Cardiac fibroblast (primary cell): ENCODE measurements around the gene SH2D5.

Source experiments
- DNase-seq, 2 donors: peaks; one replicate each; pipeline versions ENCODE4 v3.0.0 to v3.0.0-alpha.2; 2010; ENCODE audit warnings: low read depth in 2 of 2
- H3K4me3 ChIP-seq, 2 donors: replicated peaks in 1 of 2; 1 replicate in 1 of 2; 2 replicates in 1 of 2; pipeline ENCODE4 v1.5.1; 2011; ENCODE audit warnings: low read depth in 2 of 2, low read length in 2 of 2, mild to moderate bottlenecking in 2 of 2, moderate library complexity in 1 of 2
- TF ChIP-seq, protein P1 (sequence below): IDR thresholded peaks from one replicate; pipeline ENCODE4 v1.5.1; 2011; ENCODE audit warnings: low read depth, mild to moderate bottlenecking, low read length, inconsistent platforms

Gene SH2D5

DNA sequence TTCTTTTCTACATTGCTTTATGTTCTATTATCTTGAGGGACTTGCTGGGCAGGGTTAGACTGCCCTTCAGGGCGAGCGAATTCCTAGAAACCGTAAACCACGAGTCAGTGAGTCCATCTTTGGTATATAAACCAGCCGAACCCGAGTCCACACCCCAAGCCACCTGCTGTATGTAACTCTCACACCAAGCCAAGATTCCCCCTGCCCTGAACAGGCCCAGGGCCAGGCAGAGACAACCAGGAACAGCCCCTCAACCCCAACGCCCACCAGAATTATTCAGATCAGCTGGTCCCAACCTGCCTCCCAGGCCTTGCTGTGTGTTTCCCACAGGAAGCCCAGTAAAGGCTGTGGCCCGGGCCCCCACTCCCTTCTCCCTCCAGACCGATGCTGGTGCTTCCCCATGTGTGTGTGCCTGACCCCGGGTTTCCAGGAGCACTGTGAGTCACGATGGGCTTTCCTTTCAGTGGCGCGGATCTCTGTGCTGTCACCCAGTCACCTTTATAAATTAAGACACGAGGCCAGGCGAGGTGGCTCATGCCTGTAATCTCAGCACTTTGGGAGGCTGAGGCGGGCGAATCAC, 31.8 kb downstream of the SH2D5 start:
- TF ChIP-seq, protein P1, sequence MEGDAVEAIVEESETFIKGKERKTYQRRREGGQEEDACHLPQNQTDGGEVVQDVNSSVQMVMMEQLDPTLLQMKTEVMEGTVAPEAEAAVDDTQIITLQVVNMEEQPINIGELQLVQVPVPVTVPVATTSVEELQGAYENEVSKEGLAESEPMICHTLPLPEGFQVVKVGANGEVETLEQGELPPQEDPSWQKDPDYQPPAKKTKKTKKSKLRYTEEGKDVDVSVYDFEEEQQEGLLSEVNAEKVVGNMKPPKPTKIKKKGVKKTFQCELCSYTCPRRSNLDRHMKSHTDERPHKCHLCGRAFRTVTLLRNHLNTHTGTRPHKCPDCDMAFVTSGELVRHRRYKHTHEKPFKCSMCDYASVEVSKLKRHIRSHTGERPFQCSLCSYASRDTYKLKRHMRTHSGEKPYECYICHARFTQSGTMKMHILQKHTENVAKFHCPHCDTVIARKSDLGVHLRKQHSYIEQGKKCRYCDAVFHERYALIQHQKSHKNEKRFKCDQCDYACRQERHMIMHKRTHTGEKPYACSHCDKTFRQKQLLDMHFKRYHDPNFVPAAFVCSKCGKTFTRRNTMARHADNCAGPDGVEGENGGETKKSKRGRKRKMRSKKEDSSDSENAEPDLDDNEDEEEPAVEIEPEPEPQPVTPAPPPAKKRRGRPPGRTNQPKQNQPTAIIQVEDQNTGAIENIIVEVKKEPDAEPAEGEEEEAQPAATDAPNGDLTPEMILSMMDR, result no peak
- no peak for DNase-seq
- H3K4me3 ChIP-seq, result no peak overlapping the region

GRCh38 chr1:20699558-20699957, 32.9 kb downstream of the SH2D5 start:
- DNase-seq, result no peak
- H3K4me3 ChIP-seq, result no peak overlapping the region
- TF ChIP-seq, protein P1, result no peak

- no peak overlapping the region for H3K4me3 ChIP-seq
- TF ChIP-seq, protein P1, result no peak
- DNase-seq, result peak; percentile 20 to 56
These were observed 34.1 kb downstream of the SH2D5 start for GRCh38 chr1:20698195-20698910.

DNA sequence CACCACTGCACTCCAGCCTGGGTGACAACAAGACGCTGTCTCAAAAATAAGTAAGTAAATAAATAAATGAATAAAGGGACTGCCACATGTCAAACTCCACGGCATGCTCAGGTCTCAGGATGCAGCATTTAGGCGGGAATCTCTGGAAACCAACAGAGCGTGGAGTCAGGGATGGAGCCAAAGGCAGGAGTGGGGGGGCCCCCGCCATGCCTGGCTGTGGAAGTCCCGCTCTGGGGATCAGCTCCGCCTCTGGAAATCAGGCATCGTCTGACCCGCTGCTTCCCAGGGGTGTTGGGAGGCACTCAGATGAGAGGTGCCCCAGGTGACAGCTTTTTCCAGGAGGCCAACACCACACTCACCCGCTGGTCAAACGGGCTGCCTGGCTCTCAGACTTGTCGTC, 34.9 kb downstream of the SH2D5 start:
- TF ChIP-seq, protein P1, result no peak
- no peak overlapping the region for H3K4me3 ChIP-seq
- DNase-seq, result no peak

DNA sequence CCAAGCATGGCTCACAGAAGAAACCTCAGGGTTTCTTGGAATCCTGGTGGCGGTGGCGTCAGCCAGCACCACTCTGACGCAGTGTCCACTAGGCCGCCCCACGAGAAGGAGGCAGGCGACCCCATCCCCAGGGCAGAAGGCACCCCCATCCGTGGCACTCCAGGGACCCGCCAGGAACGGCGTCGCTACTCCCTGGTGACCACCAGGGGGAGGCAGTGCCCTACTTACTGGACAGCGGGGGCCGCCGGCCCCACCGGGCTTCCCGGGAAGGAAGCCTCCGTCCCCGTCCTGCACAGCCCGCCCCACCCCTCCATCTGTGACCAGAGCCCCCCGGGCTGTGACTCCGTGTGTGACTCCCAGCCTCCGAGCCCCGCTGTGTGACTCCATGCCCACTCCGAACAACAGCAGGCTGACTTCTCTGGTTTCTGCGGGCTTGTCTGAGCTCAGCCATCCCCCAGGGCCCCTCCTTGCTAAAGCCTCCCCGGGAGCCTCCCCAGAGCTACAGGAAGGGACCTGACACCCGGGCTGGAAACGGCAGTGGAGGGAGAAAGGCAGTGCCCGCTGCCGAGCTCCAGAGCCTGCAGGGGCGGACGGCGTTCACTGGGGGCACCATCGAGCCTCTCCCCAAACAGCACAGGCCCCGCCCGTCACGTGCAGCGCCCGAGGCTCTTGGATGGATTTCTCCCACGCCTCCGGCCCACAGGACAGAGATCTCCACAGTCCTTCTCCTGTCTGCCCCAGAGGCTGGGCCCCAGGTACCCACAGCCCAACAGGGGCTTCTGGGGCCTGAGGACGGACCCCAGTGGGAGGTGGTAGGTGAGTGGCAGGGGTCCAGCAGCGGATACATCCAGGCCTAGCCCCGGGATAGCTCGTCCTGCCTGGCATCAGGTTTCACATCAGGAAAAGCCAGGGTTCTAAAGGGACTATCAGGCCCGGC, 35.8 kb downstream of the SH2D5 start:
- peak; percentile 86 to 97 for DNase-seq
- TF ChIP-seq, protein P1, result peak; percentile 91
- peak overlapping the region; percentile 56 to 60 for H3K4me3 ChIP-seq

- DNase-seq, result no peak
- no peak overlapping the region for H3K4me3 ChIP-seq
- TF ChIP-seq, protein P1, result no peak
These were observed 37.0 kb downstream of the SH2D5 start for GRCh38 chr1:20695515-20695914.
